ENCODE data around the gene ZNF480.
"Not testable (repeated sequence)": the region's sequence is repeated elsewhere in the genome, so short reads cannot be mapped to it uniquely, and the experiment has no call there.

ZNF480 gene

GRCh38 chr19:52296773-52297600, at the start of gene ZNF480:
ZNF480 (plus strand) TSS chr19:52297169; CDS start chr19:52300413, 3,244 bp downstream.
- DNase-seq = peak; percentile 73 to 74

- DNase-seq = peak; percentile 59 to 66
Measured at GRCh38 chr19:52248241-52248640, 48.7 kb upstream of the ZNF480 start.

DNA sequence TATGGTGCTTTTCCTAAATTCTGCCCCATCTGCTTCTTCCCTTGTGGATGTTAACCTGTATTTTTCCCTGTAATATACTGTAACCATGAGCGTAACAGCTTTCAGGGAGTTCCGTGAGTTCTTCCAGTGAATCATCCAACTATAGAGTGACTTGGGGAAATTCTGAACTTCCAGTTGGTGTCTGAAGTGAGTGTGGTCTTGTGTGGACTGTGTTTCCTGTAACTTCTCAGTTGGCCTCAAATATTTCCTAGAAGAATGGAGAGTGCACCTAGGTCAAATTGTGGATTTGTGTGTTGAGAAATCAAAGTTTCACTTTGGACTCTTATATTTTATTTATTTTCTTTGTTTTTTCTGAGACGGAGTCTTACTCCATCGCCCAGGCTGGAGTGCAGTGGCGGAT, 38.5 kb upstream of the ZNF480 start:
- DNase-seq = no peak

GRCh38 chr19:52265556-52265955, 31.4 kb upstream of the ZNF480 start:
- peak; percentile 44 to 51 for DNase-seq

GRCh38 chr19:52269338-52270261, 27.4 kb upstream of the ZNF480 start, which contains the start of gene ZNF766:
ZNF766 (plus strand) TSS chr19:52269587; CDS start chr19:52269614, 27 bp downstream.
- DNase-seq = peak; percentile 98 to 99

DNA sequence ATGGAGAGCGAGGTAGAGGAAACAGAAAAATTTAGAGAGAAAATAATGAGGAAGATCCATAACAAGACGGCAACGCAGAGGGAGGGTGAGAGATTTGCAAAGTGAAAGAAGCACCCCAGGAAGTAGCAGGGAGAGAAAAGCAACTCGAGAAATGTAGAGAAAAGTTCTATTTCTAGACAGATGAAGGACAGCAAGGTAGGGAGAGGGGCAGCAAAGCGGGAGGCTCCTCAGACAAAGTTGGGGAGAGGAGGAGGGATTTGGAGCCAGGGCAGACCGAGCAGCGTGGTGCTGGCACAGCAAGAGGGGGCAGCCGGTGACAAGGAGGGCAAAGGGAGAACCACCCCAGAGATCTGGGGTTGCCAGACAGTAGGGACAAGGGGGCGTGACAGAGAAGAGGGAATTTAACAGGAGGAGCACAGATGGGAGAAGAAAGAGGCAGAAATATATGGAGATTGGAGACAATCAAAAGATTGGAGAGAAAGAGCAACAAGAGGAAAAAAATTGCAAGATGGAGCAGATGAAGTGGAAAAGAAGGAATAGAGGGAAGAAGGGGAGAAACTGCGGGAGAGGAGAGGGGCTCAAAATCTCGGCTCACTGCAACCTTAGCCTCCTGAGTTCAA, 26.6 kb upstream of the ZNF480 start:
- DNase-seq = peak in 1 of 2 experiments; percentile 37

GRCh38 chr19:52273301-52273700, 23.7 kb upstream of the ZNF480 start:
- DNase-seq = no peak

DNA sequence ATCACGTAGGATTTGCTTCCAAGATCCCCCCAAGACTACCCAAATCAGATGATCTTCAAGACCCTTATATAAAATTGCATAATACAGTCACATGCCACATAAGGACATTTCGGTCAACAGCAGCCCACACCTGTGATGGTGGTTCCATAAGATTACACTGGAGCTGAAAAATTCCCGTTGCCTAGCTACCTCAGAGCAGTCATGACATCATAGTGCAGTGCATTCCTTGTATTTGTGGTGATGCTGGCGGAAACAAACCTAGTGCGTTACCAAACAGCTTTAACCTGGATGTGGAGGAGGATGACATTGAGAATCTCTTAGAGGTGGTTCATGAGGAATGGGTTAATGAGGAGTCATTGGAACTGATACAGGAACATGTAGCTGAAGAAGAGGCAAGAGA, 22.8 kb upstream of the ZNF480 start:
- DNase-seq = no peak

DNA sequence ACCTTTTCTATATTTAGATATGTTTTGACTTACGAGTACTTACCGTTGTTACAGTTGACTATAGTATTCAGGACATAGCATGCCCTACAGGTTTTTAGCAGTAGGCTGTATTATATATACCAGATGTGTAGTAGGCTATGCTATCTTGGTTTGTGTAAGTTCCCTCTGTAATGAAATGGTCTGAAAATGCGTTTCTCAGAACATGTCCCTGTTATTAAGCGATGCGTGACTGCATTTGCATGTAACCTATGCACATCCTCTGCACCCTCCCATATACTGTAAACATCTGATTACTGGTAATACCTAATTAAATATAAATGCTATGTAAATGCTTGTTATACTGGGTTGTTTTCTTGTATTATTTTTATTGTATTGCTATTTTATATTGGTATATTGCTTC, 21.0 kb upstream of the ZNF480 start:
- DNase-seq = no peak

DNA sequence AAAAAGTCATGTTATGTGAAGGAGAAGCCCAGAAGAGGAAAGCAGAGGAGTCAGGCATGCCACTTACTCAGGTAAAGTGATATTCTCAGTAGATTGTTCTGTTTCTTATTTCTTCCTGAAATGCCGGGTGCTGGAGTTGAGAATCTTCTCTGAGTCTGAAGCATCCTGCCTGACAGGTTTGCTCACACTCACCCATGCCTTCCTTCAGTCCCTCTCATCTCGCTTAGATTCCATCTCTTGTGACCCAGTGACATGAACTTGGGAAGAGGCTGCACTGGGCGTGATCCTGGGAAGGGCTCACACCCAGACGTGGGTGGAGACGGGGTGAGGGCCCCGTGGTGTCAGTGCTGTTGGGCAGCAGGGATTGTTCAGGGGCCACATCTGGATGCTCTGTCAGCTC, 19.5 kb upstream of the ZNF480 start:
- no peak for DNase-seq

GRCh38 chr19:52286256-52286655, 10.7 kb upstream of the ZNF480 start:
- DNase-seq = no peak

GRCh38 chr19:52291781-52292180, 5.2 kb upstream of the ZNF480 start:
- DNase-seq = no peak

DNA sequence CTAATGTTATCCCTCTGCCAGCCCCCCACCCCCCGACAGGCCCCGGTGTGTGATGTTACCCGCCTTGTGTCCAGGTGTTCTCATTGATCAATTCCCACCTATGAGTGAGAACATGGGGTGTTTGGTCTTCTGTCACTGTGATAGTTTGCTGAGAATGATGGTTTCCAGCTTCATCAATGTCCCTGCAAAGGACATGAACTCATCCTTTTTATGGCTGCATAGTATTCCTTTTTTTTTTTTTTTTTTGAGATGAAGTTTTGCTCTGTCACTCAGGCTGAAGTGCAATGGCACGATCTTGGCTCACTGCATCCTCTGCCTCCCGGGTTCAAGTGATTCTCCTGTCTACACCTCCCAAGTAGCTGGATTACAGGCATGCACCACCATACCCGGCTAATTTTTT, 4.0 kb upstream of the ZNF480 start:
- not testable (repeated sequence) for DNase-seq

DNA sequence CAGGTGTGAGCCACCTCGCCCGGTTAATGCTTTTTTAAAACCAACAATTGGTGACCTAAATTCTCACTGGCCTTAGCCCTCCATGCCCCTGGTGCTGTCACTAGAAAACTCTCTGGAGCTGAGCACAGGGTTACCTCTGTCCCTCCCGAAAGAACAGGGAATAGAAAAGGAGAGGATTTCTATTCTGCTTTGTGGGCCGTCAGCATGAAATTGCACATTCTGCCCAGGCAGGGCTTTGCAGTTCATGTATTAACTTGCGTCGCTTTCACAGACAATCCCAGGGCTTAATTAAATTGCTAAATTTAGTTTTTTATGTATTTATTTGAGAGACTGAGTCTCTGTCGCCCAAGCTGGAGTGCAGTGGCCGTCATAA, 583 bp upstream of the ZNF480 start:
- no peak for DNase-seq

GRCh38 chr19:52297601-52298364, 814 bp downstream of the ZNF480 start:
- DNase-seq = no peak

- peak in 1 of 2 experiments; percentile 23 for DNase-seq
Measured at GRCh38 chr19:52307275-52307674, 10.3 kb downstream of the ZNF480 start.

DNA sequence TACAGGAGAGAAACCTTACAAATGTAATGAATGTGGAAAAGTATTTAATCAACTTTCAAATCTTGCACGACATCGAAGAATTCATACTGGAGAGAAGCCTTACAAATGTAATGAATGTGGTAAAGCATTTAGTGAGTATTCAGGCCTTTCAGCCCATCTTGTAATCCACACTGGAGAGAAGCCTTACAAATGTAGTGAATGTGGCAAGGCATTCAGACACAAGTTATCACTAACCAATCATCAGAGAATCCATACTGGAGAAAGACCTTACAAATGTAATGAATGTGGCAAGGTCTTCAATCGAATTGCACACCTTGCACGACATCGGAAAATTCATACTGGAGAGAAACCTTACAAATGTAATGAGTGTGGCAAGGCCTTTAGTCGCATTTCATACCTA, 25.5 kb downstream of the ZNF480 start:
- DNase-seq = no peak

DNA sequence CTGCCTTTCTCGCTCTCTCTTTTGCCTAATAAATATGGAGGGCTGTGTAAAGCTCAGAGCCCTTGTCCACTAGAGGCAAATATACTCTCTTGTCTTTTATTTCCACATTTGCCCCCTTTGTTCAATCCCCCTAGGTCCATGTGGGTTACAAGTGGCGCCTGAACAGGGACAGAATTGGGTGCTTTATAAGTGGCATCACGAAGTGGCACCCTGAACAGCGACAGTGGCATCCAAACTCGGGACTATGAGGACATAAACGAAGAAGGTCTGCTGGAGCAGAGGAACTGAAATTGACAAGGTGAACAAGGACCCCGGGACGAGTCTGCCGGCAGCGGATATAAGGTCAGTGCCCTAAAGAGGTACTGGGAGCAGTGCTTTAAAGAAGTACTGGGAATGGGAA, 34.8 kb downstream of the ZNF480 start:
- no peak for DNase-seq

- no peak for DNase-seq
Measured at GRCh38 chr19:52335768-52336116, 38.8 kb downstream of the ZNF480 start.

DNA sequence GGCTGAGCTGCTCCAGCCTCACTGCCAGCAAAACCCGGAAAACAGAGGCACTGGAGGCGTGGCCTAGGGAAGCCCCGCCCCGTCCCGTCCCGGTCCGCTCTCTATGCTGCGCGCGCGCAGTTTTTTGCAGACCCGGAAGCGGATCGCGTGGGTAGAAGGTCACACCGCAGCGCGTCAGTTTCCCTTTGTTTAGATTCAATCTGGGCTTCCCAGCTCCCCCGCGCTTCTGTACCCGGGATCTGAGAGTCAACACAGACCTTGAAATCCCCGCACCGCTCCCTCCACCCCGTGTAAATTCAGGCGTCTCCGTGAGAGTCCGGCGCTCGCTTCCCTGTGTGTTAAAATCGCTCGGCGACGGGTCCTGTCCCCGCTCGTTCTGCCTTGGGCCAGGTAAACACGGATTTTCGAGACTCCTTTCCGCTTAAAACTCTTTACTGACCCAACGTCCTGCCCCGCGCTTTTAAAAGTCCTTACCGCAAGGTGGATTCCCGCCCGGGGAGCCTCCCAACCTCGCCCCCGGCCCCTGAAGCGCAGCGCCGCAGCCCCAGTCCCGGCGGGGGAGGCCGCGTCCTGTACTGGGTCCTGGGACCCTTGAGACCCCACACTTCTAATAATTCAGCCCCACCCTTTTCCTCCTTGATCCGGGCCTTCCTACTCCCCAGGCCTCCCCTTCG, 39.3 kb downstream of the ZNF480 start, which contains the start of gene ZNF610:
Gene ZNF610 (plus strand): TSS at position 127 of the 674 bp plus-strand sequence. CDS start 12,930 bp downstream, outside the sequence.
- DNase-seq = peak; percentile 90 to 92

- DNase-seq = no peak
Measured at GRCh38 chr19:52336791-52337381, 39.9 kb downstream of the ZNF480 start.

Data from activated T-cell treated with anti-CD3 and anti-CD28 coated beads, Interleukin-2, amount 50 U/mL, for 48 hours (primary cell).